K562 treated with DMSO at 1 percent for 24 hours (cell line): ENCODE data around the gene OR56B4. TPM values are rescaled to one million over a fixed set of nuclear protein-coding genes. Genes with fewer than 3 reads are reported as not detected.

ENCODE experiments used
- total RNA-seq: library from RNA; unstranded; fragments of 300-600 nt; gene quantifications from 2 replicates; pipeline ENCODE4 v1.2.3, GENCODE V29; 2022; ENCODE audit warnings: low read depth; ENCODE audit not compliant: insufficient read depth

The OR56B4 gene, protein sequence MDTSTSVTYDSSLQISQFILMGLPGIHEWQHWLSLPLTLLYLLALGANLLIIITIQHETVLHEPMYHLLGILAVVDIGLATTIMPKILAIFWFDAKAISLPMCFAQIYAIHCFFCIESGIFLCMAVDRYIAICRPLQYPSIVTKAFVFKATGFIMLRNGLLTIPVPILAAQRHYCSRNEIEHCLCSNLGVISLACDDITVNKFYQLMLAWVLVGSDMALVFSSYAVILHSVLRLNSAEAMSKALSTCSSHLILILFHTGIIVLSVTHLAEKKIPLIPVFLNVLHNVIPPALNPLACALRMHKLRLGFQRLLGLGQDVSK
- total RNA-seq, result not detected in 2 replicates

DNA sequence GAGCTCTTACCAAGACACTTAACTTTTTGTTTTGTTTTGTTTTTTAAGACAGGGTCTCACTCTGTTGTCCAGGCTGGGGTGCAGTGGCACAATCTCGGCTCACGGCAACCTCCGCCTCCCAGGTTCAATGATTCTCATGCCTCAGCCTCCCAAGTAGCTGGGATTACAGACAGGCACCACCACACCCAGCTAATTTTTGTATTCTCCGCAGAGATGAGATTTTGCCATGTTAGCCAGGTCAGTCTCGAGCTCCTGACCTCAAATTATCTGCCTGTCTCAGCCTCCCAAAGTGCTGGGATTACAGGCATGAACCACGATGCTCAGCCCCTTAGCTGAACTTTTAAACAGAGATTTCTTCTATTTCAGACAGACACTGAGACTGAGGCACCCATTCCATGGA lies at the start of gene OR56B4:
OR56B4 (plus strand) TSS at position 301 of the 400 bp plus-strand sequence; CDS start at position 396, 95 bp downstream.

Other genes with a start within 250 kb of the OR56B4 start
- not detected in 2 replicates for gene OR52E8, start 250.0 kb upstream of the OR56B4 start, total RNA-seq
- not detected in 2 replicates for gene OR52E4, start 227.1 kb upstream of the OR56B4 start, total RNA-seq
- not detected in 2 replicates for gene OR52E5, start 214.5 kb upstream of the OR56B4 start, total RNA-seq
- not detected in 2 replicates for gene OR56A3, start 165.4 kb upstream of the OR56B4 start, total RNA-seq
- gene OR56A5, start 139.2 kb upstream of the OR56B4 start, total RNA-seq, result not detected in 2 replicates
- not detected in 2 replicates for gene OR52L1, start 120.7 kb upstream of the OR56B4 start, total RNA-seq
- gene OR56A4, start 100.7 kb upstream of the OR56B4 start, total RNA-seq, result not detected in 2 replicates
- gene OR56A1, start 76.9 kb upstream of the OR56B4 start, total RNA-seq, result not detected in 2 replicates
- not detected in 2 replicates for gene OR52B2, start 62.6 kb downstream of the OR56B4 start, total RNA-seq
- not detected in 2 replicates for gene OR52W1, start 91.5 kb downstream of the OR56B4 start, total RNA-seq
- 1.1 TPM in 1 of 2 replicates, not detected in the other for gene C11orf42, start 97.9 kb downstream of the OR56B4 start, total RNA-seq
- gene FHIP1B, start 127.0 kb downstream of the OR56B4 start, total RNA-seq, result 19.6 and 22.2 TPM in 2 replicates
- not detected in 2 replicates for gene CNGA4, start 131.4 kb downstream of the OR56B4 start, total RNA-seq
- gene CCKBR, start 152.2 kb downstream of the OR56B4 start, total RNA-seq, result not detected in 2 replicates
- gene CAVIN3, start 212.8 kb downstream of the OR56B4 start, total RNA-seq, result not detected in 2 replicates